GM21786 (cell line): ENCODE measurements around the gene GCN1.

Experiments used
- ATAC-seq: cut with Tn5 transposase; IDR thresholded peaks from one replicate; pipeline ENCODE4 v1.9.1; 2021; ENCODE audit not compliant: unreplicated experiment

Gene GCN1

DNA sequence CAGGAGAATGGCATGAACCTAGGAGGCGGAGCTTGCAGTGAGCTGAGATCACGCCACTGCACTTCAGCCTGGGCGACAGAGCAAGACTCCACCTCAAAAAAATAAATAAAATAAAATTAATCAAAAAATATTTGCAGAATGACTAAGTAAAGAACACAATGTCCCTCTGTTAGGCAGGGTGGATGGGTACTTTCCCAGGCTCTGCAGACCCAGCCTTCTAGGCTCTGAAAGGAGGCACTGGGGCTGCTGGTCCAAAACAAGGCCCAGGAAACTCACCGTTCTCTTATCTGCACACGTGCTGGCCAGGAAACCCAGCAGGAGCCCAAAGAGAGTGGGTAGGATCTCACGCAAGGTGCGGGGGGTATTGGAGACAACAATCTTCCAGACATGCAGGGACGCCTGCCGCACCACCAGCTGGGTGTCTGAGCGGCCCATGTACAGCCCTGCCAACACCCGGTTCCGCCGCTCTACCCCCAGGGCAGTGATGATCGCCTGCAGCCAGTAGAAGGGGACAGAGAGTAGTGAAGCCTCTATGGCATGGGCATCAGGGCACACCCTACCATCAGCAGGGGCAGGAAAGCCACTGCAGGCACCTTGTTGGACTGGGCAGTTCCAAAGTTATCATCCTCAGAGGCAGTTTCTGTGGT, 52.2 kb downstream of the GCN1 start:
- no peak for ATAC-seq

- ATAC-seq, result no peak
Observed at GRCh38 chr12:120141336-120141735, 53.2 kb downstream of the GCN1 start.

DNA sequence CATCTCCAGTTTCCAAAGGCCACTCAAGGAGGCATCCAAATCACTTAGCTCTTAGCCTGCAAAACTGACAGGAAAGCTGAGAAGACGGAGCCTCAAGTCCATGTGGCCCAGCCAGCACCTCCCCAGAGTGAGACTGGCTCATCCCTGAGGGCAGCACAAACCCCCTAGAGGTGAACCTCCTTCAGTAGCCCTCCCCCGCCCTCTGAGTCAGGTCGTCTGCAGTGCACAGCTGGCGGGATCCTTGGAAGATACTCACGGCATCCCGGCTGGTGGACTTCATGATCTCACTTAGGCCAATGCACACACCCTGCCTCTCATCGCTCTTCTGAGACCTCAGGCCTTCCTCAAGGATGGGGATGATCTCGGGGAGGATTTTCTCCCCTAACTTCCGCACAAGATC, 53.9 kb downstream of the GCN1 start:
- ATAC-seq, result no peak

- no peak for ATAC-seq
Observed at GRCh38 chr12:120139958-120140357, 54.6 kb downstream of the GCN1 start.

DNA sequence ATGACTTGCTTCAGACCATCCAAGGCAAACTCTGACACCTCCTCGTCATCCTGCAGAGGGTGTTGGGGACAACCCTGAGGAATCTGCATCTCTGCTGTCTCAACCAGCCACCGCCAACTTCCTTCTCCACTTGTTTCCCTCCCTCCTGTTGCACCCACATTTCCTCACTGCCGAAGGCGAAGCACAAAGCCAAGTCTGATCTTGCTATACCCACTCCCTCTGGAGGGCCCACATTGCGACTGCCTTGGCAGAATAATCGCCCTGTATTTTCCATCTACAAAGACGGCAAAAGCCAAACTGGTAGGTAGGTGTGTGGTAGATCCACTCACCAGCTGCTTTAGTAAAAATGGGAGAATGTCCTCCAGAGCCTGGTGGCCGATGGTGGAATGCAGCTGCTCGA, 56.1 kb downstream of the GCN1 start:
- no peak for ATAC-seq

DNA sequence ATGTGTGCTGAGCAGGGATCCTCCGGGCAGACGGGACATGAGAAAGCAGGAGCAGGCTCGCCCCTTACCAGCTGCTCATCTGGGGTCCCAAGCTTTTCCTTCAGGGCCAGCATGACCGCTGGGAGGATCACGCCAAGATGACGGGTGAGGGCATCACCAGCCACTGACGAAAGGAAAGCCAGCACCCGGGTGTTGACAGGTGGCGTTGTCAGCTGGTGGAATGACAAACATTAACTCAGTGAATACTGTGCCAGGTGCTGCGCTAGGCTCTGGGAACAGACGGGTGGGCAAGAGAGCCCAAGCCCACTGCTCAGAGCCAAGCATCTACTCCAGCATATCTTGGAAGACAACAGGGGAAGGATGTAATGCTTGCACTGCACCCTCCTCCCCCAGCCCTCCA, 56.7 kb downstream of the GCN1 start:
- ATAC-seq, result no peak

DNA sequence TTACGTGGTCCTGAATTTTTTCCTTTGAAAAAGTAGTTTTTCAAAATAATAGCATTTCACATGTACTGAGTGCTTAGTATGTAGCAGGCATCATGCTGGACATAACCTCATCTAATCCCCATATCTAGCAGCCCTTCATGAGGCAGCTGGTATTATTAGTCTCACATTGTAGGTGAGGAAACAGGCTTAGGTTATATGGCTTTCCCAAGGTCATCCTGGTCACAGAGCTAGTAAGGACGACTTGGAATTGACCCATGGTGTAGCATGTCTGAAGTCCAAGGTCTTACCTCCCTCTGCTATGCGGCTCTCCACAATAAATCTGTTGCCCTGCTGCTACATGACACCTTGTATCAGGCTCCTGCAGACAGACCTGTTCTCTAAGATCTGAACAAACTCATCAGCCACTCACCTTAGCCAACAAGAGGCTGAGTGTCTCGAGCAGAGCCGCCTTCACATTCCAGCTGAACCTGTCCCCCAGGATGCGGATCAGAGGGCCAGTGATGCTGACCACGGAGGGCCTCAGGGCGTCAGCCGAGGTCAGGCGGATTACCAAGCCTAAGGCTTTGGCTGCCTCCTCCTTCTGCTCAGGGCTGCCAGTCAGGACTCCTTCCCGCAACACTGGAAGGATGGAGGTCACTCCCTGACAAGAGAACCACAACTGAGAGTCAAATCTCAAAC, 58.3 kb downstream of the GCN1 start:
- ATAC-seq, result no peak

DNA sequence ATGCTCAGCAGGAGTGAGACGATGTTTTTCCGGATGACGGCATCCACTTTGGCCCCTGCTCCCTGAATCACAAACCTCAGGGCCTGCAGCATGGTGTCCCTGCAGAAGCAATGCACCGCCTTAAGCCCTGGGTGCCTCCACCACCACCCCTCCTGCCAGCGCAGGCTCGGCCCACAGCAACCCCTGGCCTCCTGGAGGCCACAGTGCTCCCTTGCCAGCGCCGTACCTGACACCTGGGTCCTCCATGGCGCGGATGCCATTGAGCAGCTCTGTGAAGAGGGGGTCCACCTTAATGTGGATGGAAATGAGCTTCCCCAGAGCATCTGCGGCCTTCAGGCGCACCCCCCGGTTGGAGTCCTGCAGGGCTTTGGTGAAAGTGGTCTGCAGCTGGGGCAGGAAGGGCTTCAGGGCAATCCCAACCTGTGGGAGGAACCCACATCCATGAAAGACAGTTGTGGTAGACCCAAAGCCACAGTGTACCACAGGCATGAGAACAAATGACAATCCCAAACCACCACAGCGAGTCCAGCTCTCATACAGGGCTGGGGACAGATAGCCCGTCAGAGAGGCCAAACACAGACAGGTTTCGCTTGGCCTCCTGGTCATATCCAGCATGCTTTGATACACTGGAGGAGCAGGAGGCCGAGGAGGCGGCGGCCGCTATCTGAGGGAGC, 60.1 kb downstream of the GCN1 start:
- no peak for ATAC-seq

- ATAC-seq, result peak; percentile 95
Observed at GRCh38 chr12:120132863-120133385, 61.6 kb downstream of the GCN1 start.

- ATAC-seq, result no peak
Observed at GRCh38 chr12:120132054-120132836, 62.3 kb downstream of the GCN1 start.

DNA sequence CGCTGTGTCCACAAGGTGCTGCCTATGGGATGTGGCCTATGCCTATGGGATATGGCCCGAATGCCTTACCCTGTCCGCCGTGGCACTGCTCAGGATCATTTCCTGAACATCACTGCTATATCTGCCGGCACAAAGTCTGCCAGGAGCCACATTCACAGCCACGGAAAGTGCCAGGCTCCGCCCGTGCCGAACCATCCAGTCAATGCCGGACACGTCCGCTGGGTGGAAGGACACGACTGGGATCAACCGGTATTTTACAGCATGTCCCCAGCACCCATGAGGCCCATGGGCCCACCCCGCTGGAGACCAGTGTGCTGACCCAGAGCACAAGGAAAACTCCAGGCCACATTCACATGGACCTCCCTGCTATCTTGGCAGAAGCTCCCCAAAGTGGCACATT, 63.4 kb downstream of the GCN1 start:
- no peak for ATAC-seq

DNA sequence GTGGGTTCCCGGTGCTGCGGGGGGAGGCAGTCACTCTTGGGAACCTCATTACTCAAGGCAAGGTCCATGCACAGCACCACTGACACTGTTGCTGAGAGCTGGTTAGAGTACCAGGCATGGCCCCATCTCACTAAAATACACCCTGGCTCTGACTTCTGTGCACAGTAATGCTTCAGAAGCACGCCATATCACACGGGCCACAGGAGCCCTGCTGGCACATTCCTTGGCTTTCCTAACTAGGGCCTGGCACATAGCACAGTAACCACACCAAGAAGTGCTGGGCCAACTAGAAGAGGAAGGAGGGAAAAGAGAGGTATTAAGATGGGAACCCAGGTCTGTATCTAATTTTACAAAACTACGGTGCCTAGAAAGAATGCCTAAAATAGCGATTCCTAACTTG, 64.5 kb downstream of the GCN1 start:
- ATAC-seq, result no peak

GRCh38 chr12:120126635-120127005, 67.9 kb downstream of the GCN1 start:
- no peak for ATAC-seq

DNA sequence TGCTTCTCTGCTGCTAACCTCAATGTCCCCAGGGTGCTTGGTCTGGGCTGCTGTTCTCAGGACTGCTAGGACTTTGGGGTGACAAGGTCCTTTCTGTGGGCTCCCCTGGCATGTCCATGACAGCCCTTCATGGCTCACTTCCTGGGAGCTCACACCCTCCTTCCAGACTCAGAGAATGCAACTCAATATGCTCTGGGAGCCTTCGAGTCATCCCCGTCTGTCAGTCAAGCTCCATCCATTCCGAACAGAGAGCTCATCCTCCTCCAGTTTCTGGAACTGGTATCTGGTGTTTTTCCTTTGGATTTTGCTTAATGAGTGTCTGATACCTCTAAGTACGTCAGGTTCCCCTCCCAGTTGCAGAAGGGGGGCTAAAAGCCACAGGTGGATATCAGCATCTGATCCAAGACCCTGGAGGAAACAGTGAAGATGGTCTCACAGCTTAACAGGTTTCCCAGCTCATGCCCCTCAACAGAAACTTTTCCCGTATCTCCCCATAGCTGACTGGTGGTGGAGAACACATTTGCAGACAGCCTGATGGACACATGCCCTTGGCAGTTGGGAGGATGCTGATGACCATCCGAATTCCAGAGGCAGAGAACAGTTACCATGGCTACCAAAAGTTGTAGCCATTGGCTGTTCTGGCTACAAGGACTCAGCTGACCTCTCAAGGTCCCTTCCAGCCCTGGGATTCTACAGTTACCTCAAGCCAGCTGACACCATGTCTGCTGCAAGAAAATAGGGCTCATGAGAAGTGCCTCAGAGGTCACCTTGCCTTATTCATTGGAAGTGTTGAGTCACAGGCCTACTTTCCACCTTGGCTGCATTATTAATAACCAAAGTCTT, 68.5 kb downstream of the GCN1 start:
- ATAC-seq, result no peak

GRCh38 chr12:120125029-120125428, 69.5 kb downstream of the GCN1 start:
- no peak for ATAC-seq

- peak; percentile 41 for ATAC-seq
Observed at GRCh38 chr12:120121766-120122293, 72.7 kb downstream of the GCN1 start.

GRCh38 chr12:120121343-120121742, 73.2 kb downstream of the GCN1 start:
- ATAC-seq, result no peak

DNA sequence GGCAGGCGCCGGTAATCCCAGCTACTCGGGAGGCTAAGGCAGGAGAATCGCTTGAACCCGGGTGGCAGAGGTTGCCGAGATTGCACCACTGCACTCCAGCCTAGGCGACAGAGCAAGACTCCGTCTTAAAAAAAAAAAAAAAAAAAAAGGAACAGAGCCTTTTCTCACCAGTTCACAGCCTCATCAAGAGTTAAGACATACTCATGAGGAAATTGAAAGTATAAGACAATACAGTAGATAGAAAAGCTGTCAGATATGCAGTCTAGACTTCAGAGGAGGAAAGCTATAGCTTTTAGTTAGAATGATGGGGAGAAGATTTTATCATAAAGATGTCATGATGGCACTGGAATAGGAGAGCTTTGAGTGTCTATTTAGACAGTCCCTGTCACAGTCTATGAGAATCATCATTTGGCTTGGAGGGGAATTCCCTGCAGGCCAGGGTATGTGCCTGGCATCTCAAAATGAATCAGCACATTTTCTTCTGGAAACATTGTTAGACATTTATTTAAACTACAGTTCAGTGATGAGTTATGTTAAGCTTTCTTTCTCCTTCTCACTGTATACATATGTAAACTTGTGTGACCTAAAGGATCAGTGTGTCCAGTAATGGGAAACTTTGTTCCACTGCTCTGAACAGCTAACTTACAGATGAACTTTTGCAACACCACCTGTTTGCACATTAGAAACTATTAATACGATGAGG, 75.1 kb downstream of the GCN1 start:
- ATAC-seq, result peak; percentile 33

GRCh38 chr12:120118321-120119061, 76.0 kb downstream of the GCN1 start:
- no peak for ATAC-seq
